ENCODE results near the gene SHC4.

- TF ChIP-seq, protein P1, sequence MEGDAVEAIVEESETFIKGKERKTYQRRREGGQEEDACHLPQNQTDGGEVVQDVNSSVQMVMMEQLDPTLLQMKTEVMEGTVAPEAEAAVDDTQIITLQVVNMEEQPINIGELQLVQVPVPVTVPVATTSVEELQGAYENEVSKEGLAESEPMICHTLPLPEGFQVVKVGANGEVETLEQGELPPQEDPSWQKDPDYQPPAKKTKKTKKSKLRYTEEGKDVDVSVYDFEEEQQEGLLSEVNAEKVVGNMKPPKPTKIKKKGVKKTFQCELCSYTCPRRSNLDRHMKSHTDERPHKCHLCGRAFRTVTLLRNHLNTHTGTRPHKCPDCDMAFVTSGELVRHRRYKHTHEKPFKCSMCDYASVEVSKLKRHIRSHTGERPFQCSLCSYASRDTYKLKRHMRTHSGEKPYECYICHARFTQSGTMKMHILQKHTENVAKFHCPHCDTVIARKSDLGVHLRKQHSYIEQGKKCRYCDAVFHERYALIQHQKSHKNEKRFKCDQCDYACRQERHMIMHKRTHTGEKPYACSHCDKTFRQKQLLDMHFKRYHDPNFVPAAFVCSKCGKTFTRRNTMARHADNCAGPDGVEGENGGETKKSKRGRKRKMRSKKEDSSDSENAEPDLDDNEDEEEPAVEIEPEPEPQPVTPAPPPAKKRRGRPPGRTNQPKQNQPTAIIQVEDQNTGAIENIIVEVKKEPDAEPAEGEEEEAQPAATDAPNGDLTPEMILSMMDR (IDR thresholded peaks at IDR 0.05), result no peak
- TF ChIP-seq POLR2A (IDR thresholded peaks at IDR 0.05), result no peak
- TF ChIP-seq EP300 (IDR thresholded peaks at IDR 0.05), result no peak
Measured at GRCh38 chr15:48954538-48954937, 9.2 kb downstream of the SHC4 start.
